Heart right ventricle (tissue), 16 donors: ENCODE data around the gene SPECC1L. TPM values are rescaled to one million over a fixed set of nuclear protein-coding genes. Genes with fewer than 3 reads are reported as not detected.

Source experiments
- ATAC-seq, 8 donors: fragments of 200-7000 bp; cut with Tn5 transposase; one replicate each; pipeline ENCODE4 v1.9.1; 2020; ENCODE audit warnings: mild to moderate bottlenecking in 8 of 8, moderate library complexity in 8 of 8, moderate number of reproducible peaks in 1 of 8
- DNase-seq, 2 donors: peaks; one replicate each; pipeline ENCODE4 v3.0.0-alpha.2; 2020
- H3K27ac ChIP-seq, 10 donors: fragments of 200-600 bp; sonication (generic) in 2 of 10; one replicate each; pipeline versions ENCODE4 v1.5.0 to v1.8.0; 2020 to 2022; ENCODE audit warnings: mild to moderate bottlenecking in 3 of 10
- H3K27me3 ChIP-seq, 7 donors: fragments of 200-600 bp; one replicate each; pipeline ENCODE4 v1.8.0; 2021 to 2022; ENCODE audit warnings: mild to moderate bottlenecking in 2 of 7
- H3K36me3 ChIP-seq, 9 donors: fragments of 200-600 bp; sonication (generic) in 1 of 9; one replicate each; pipeline versions ENCODE4 v1.5.0 to v1.8.0; 2020 to 2022; ENCODE audit warnings: mild to moderate bottlenecking in 2 of 9
- H3K4me1 ChIP-seq, 9 donors: fragments of 200-600 bp; sonication (generic) in 1 of 9; one replicate each; pipeline versions ENCODE4 v1.5.0 to v1.8.0; 2020 to 2022; ENCODE audit warnings: mild to moderate bottlenecking in 4 of 9
- H3K4me3 ChIP-seq, 10 donors: fragments of 200-600 bp; sonication (generic) in 2 of 10; one replicate each; pipeline versions ENCODE4 v1.5.0 to v1.8.0; 2020 to 2022; ENCODE audit warnings: mild to moderate bottlenecking in 7 of 10, moderate library complexity in 2 of 10
- H3K9me3 ChIP-seq, 11 donors: fragments of 200-600 bp in 10 of 11; sonication (generic) in 2 of 11; one replicate each; pipeline versions ENCODE4 v1.5.0 to v1.8.0; 2013 to 2022; ENCODE audit warnings: mild to moderate bottlenecking in 2 of 11, control low read depth in 1 of 11, moderate library complexity in 1 of 11
- WGBS, 2 donors: extraction: QIAGEN DNeasy Blood & Tissue Kit; methylation state at CpG; one replicate each; pipeline ENCODE4 v1.1.7; 2013; ENCODE audit warnings: inconsistent platforms in 1 of 2; 5-methylcytosine and 5-hydroxymethylcytosine counted together
- intact Hi-C, 10 donors: fragments of 100-400 bp; cut with DNase I; formaldehyde crosslinking; loops; one replicate each; pipeline versions ENCODE4 v1.11.1 to v1.14.2; 2022
- polyA plus RNA-seq, 2 donors: library from polyadenylated mRNA; stranded (reverse); fragments of 200-250 nt; gene quantifications; one replicate each; pipeline ENCODE4 v1.2.3, GENCODE V29; 2013
- total RNA-seq, 10 donors: library from RNA; stranded (reverse); fragmentation: NEBNext Ultra II Directional in 3 of 10; extraction: Animal tissue kit (Norgen Biotek cat#: 25700) in 3 of 10; gene quantifications; one replicate each; pipeline versions ENCODE4 v1.2.1 to v1.2.4, GENCODE V29; 2021 to 2023
- TF ChIP-seq, protein P1 (sequence below), 9 donors: fragments of 200-600 bp; sonication (generic) in 2 of 9; IDR thresholded peaks; one replicate each; pipeline versions ENCODE4 v1.5.0 to v1.8.0; 2021 to 2022; ENCODE audit warnings: antibody characterized with exemption in 9 of 9, mild to moderate bottlenecking in 5 of 9, moderate library complexity in 1 of 9
- donor health status: Arrhythmogenic right ventricular cardiomyopathy.
- donor health status: ischemic (EF 13 %, LVEDD 7.1; RV severe dilation, severe dysfunction).
- donor health status: healthy with polysubstance abuse.
- donor health status: DM: no; HTN: yes; CAD: no.
- donor health status: DM: no; HTN: no; CAD: no.
- donor health status: ischemic (EF 25% LVEDD 6.9; RV normal size, moderate dysfunction).
- donor health status: ischemic (EF 25% LVEDD 5.7; RV mildly dilated, moderate dysfunction).
- donor health status: healthy.
- donor health status: DM: yes; HTN: yes; CAD: no.
- donor health status: Ischemic cardiomyopathy.
- donor health status: ischemic (EF 35%, LVEDD 5.7; RV mildly dilated, moderate dysfunction).
- donor health status: nonischemic (EF 11% LVEDD 7.7; RV severe dilation, severe dysfunction).
- donor health status: DM: yes; HTN: yes; CAD: no.
- donor health status: PGD.
- donor health status: ischemic (EF 29% LVEDD 5.4; RV normal size, mild dysfunction).
- donor health status: nonischemic (EF 23%, LVEDD 6.1; RV moderate dilation, normal function).

SPECC1L gene
- total and polyA plus RNA-seq, 12 donors: 8.3 to 61.7 (median 49.5) TPM

DNA sequence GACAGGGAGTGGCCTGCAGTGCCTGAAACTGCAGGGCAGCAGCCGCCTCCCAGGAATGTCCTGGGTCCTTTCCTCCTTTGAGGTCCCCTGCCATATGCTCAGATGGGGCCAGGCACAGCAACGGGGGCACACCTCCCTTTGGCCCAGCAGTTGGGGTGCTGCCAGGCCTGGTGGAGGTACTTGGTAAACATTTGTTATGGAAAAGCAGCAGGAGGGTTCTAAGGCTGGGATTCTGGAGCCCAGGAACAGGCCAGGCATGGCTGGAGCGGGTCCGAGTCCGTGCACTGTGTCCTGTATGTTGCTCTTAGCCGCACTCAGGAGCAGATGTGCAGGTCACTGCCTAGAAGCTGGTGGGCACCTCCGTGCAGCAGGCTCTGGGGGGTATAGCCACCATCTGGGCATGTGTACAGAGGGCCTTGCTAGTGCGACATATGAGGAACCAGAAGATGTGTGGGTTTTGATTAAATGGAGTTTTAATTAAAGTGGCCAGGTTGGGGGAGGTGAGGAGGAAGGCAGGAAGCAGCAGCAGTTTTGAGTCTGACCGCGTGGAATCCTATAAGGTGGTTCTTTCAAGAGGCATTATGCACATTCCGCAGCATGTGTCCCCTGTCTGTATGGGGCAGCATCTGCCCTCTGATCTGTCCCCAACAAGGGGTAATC is 158.2 kb downstream of the SPECC1L start:
- Histone ChIP-seq H3K4me1 (peaks cover 29 to 94% (median 64%) of the 10 kb centered on the region in 9 donors), H3K9me3 (no peaks in the 10 kb centered on the region), H3K27ac (peak overlapping the region in 6 of 10 donors; percentile 30 to 91 (median 58)), H3K27me3 (peaks cover 0 to 10% (median 0%) of the 10 kb centered on the region in 7 donors), H3K4me3 (peak overlapping the region in 1 of 10 donors; percentile 52), H3K36me3 (peaks cover 0 to 5% (median 0%) of the 10 kb centered on the region in 9 donors)
- intact Hi-C loops: loop anchor here in 3 of 10 donors (5.0 to 10.0 kb wide), 2 partner anchors 43 to 56 kb away; no protein-coding TSS in a partner anchor
- ATAC-seq (no peak), DNase-seq (peak in 1 of 2 donors; percentile 13)
- TF ChIP-seq, protein P1, sequence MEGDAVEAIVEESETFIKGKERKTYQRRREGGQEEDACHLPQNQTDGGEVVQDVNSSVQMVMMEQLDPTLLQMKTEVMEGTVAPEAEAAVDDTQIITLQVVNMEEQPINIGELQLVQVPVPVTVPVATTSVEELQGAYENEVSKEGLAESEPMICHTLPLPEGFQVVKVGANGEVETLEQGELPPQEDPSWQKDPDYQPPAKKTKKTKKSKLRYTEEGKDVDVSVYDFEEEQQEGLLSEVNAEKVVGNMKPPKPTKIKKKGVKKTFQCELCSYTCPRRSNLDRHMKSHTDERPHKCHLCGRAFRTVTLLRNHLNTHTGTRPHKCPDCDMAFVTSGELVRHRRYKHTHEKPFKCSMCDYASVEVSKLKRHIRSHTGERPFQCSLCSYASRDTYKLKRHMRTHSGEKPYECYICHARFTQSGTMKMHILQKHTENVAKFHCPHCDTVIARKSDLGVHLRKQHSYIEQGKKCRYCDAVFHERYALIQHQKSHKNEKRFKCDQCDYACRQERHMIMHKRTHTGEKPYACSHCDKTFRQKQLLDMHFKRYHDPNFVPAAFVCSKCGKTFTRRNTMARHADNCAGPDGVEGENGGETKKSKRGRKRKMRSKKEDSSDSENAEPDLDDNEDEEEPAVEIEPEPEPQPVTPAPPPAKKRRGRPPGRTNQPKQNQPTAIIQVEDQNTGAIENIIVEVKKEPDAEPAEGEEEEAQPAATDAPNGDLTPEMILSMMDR (IDR thresholded peaks at IDR 0.05): no peak
- 63 to 73% methylated on average over 11 of the region's 11 CpGs for WGBS, 2 donors

DNA sequence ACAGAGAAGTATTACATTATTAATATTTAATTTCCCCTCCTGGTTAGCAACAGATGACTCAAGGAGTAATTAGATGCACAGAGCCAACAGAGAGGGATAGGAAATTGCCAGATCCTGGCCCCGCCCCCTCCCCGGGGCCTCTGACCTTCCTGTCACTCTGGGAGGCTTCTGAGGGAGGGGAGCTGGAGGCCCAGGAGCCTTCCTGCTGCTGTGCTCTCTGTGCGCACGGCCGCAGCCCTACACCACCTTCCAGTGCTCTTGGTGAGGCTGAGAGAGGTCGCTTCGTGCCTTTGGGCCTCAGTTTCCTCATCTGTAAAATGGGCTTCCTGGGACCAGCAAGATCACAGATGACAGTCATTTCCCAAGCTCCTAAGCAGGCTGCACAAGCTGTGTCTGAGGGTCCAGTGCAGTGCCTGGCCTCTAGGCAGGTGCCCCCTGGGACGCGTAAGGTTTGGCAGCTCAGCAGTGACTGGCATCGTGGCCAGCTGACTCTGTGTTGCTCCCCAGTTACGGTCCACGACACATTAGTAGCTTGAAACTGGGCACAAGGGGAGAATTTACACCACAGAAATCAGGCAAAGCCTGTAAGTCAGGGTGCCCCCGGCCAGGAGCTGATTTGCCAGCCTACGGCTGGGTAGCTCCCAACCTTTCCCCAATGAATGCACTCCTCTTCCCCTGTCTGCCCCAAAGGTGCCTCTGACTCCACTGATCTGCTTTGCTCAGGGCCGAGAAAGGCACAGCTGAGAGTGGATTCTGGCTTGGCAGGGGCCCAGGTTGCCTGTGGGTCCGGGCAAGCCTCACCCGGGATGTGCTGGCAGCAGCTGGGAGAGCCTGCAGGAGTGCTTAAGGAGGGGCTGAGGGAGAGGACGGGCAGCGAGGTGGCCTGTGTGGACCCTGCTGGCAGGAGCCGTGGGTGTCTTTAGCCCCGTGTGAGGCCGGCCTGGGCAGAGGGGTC is 159.1 kb downstream of the SPECC1L start:
- intact Hi-C loops: loop anchor here in 7 of 10 donors (5.0 to 10.0 kb wide), 6 partner anchors 38 to 105 kb away; no protein-coding TSS in a partner anchor
- Histone ChIP-seq H3K27me3 (peaks cover 0 to 3% (median 0%) of the 10 kb centered on the region in 7 donors), H3K4me1 (peaks cover 31 to 97% (median 65%) of the 10 kb centered on the region in 9 donors), H3K4me3 (peak overlapping the region in 1 of 10 donors; percentile 52), H3K9me3 (no peaks in the 10 kb centered on the region), H3K27ac (peak overlapping the region in 7 of 10 donors; percentile 9 to 91 (median 69)), H3K36me3 (peaks cover 0 to 5% (median 0%) of the 10 kb centered on the region in 9 donors)
- WGBS, 2 donors: 56 to 78% methylated on average over 22 of the region's 22 CpGs
- peak; percentile 65 to 69 for DNase-seq
- peak in 6 of 8 donors; percentile 16 to 53 (median 33) for ATAC-seq
- TF ChIP-seq, protein P1 (IDR thresholded peaks at IDR 0.05): no peak

DNA sequence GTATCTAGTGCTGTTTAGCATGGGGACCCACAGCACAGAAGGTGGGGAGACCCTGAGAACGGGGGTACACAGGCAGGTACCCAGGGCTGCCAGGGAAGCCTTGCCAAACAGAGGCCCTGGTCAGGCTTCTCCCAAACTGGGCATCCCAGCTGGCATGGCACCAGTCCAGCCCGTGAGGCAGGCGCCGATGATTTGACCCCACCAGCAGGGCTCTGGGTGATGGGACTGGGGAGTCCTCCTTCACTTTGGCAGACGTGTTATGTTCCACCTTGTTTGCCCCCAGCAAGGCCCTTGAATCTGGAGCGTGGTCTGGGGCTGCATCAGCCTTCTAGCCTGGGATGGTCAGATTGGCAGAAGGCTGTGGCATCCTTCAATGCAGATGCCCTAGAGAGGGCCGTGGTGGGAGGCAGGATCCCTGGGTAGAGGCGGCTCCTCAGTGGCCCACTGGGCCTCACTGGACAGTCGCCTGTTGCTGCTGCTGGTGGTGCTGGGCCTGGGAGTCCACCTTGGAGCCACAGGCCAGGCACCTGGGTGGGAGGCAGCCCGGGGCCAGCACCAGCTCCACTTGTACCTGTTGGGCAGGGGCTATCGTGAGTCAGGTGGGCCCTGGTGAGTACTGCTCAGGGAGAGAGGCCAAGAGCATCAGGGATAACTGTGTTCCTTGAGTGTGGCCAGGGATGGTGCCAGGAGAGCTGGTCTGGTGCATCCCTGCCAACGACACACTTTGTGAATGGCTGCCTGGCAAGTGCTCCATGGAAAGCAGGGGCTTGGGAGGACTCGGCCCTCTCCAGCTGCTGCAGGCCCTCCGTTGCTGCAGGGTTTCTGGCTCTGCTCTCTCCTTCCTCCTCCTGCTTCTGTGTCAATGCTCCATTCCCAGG is 160.0 kb downstream of the SPECC1L start:
- 72 to 79% methylated on average over 14 of the region's 14 CpGs for WGBS, 2 donors
- Histone ChIP-seq H3K36me3 (peaks cover 0 to 5% (median 0%) of the 10 kb centered on the region in 9 donors), H3K27ac (peak overlapping the region in 8 of 10 donors; percentile 30 to 91 (median 70)), H3K4me1 (peaks cover 41 to 97% (median 74%) of the 10 kb centered on the region in 9 donors), H3K4me3 (no peak overlapping the region), H3K9me3 (no peaks in the 10 kb centered on the region), H3K27me3 (no peaks in the 10 kb centered on the region)
- DNase-seq (peak in 1 of 2 donors; percentile 15), ATAC-seq (no peak)
- intact Hi-C loops: loop anchor here in 5 of 10 donors (5.0 to 10.0 kb wide), 6 partner anchors 37 to 106 kb away; no protein-coding TSS in a partner anchor
- TF ChIP-seq, protein P1 (IDR thresholded peaks at IDR 0.05): no peak
